ENCODE results near the gene DMRT3.
"Not testable (repeated sequence)": the region's sequence is repeated elsewhere in the genome, so short reads cannot be mapped to it uniquely, and the experiment has no call there.

Gene DMRT3

DNA sequence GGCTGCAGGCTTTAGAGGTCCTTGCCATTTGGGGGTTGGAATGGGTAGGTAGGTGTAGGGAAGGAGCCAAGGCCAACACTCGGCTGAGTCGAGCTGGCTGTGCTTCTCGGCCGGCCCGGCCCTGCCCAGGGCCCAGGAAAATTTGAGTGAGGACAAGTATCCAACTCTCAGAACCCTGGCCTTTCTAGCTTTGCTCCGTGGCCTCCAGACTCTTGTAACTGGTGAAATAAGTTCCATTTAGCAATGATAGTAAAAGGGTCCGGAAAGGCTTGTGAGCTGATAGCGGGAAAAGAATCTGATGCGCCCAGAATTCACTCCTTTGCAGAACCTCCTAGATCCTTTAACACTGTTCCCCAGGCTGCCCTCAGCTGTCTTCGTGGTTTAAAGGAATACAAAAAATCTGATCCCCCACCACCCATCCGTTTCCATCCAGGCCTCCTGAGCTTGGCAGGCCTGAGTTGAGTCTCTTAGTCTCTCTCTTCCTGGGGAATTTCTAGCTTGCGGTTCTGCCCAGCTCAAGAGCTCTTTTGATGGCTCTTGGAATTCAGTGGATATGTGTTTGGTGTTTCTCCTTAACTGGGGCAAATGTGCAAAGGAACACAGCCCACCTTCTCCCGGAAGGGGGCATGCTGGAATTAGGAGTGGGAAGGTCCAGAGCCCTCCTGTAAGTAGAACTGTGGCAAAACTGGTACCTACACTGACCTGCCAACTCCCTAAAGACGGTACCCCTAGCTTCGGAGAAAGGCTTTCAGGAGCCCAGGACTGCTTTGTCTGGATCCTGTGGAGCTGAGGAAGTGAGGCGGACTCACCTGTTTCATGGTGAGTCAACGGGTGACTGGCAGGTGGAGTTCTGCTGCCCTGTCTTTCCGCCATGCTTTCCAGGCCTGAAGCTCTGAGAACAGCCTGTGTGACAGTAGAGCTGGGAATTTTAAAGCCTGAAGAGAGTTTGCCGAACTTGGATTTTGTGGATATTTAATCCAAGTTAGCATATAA lies 1.7 kb downstream of the DMRT3 start:
- Mint-ChIP-seq H3K36me3 (no peaks in the 10 kb centered on the region), H3K4me3 (no peak overlapping the region), H3K4me1 (peaks cover 12% of the 10 kb centered on the region), H3K27me3 (peaks cover 75% of the 10 kb centered on the region), H3K9me3 (no peaks in the 10 kb centered on the region), H3K27ac (no peak overlapping the region)

DNA sequence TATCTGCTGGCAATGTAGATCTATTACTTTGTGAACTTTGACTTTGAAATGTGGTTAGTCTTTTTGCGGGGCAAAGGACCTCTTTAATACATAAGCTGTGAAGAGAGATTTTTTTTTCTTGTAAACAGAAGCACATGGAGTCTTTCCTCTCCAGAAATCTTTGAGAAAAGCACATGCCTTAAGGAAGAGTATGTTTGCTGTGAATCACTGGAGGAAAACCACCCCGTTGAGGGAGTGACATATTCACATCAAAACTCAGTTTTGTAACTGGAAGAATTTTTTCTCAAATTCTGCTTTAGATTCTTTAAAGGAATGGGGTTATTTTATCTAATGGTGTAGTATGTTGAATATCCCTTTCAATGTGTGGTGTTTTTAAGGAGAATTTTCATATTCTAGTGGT lies 3.5 kb downstream of the DMRT3 start:
- H3K27me3 Mint-ChIP-seq, result peaks cover 71% of the 10 kb centered on the region
- no peak overlapping the region for H3K4me3 Mint-ChIP-seq
- peaks cover 3% of the 10 kb centered on the region for H3K4me1 Mint-ChIP-seq
- no peaks in the 10 kb centered on the region for H3K9me3 Mint-ChIP-seq
- no peaks in the 10 kb centered on the region for H3K36me3 Mint-ChIP-seq
- H3K27ac Mint-ChIP-seq, result no peak overlapping the region

DNA sequence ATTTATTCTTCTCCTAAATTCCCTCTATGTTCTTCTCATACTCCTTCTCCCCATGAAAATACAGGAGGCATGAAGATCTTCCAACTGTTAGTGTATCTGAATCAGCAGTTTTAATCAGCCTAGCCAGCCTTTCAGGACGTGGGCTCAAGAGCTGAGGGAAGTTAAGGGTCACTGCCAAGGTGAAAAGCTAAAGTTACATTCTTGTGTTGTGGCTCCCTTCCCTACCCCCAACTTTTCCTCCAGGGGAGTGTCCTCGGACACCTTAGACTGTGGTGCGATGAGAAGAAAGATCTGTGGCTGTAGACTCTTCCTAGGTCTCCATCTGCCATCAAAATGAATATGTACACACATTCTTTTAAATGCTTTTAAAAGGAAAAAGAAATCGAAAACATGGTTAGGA lies 4.2 kb downstream of the DMRT3 start:
- H3K27ac Mint-ChIP-seq, result no peak overlapping the region
- H3K4me3 Mint-ChIP-seq, result no peak overlapping the region
- peaks cover 3% of the 10 kb centered on the region for H3K4me1 Mint-ChIP-seq
- H3K36me3 Mint-ChIP-seq, result no peaks in the 10 kb centered on the region
- H3K27me3 Mint-ChIP-seq, result peaks cover 66% of the 10 kb centered on the region
- no peaks in the 10 kb centered on the region for H3K9me3 Mint-ChIP-seq

- Mint-ChIP-seq H3K27ac (no peak overlapping the region), H3K4me3 (no peak overlapping the region), H3K36me3 (no peaks in the 10 kb centered on the region), H3K9me3 (no peaks in the 10 kb centered on the region), H3K27me3 (peaks cover 67% of the 10 kb centered on the region), H3K4me1 (peaks cover 3% of the 10 kb centered on the region)
Measured at GRCh38 chr9:981491-981898, 5.0 kb downstream of the DMRT3 start.

DNA sequence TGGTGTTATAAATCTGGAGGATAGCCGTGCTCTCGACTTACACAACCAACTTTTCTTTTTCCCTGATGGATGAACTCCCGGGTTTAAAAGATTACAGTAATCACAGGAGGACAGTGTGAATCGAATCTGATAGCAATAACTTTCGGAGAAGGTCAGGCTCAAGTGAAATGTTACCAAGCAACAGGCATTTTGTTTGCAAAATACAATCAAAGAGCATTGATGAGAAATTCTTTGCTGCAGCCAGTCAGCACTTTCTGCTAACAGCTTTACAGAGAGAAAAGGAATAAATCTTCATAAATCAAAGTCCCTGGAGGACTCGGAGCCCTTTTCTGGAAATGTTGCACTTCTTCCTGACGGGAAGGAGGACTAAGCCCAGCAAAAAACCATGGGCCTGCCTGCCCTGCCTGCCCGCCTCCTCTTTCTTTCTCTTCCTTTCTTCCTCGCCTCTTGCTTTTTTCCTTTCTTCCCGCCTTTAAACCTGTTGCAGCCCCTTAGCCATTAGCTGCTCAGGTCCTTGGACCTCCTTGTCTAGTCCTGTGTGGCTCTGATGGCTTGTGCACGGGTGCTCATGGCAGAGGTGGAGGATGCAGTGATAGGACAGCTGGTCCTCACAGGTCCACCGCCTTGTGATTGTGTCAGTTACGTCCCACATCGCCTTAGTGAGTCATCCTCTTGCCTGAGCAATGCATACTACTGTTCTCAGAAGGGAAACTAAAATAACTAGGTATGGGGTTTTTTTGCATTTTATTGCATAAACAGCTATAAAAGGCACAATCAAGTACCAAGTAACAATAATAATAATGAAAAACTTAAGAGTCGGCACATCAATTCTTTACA lies 6.2 kb downstream of the DMRT3 start:
- H3K36me3 Mint-ChIP-seq, result no peaks in the 10 kb centered on the region
- H3K27me3 Mint-ChIP-seq, result peaks cover 66% of the 10 kb centered on the region
- no peaks in the 10 kb centered on the region for H3K9me3 Mint-ChIP-seq
- peaks cover 3% of the 10 kb centered on the region for H3K4me1 Mint-ChIP-seq
- no peak overlapping the region for H3K4me3 Mint-ChIP-seq
- H3K27ac Mint-ChIP-seq, result no peak overlapping the region

- H3K4me3 Mint-ChIP-seq, result no peak overlapping the region
- no peaks in the 10 kb centered on the region for H3K36me3 Mint-ChIP-seq
- H3K27me3 Mint-ChIP-seq, result peaks cover 6% of the 10 kb centered on the region
- H3K4me1 Mint-ChIP-seq, result peaks cover 2% of the 10 kb centered on the region
- H3K9me3 Mint-ChIP-seq, result no peaks in the 10 kb centered on the region
- no peak overlapping the region for H3K27ac Mint-ChIP-seq
Measured at GRCh38 chr9:994005-994404, 17.6 kb downstream of the DMRT3 start.

GRCh38 chr9:995192-995591 lies 18.7 kb downstream of the DMRT3 start:
- Mint-ChIP-seq H3K27me3 (peaks cover 2% of the 10 kb centered on the region), H3K27ac (no peak overlapping the region), H3K4me1 (peaks cover 8% of the 10 kb centered on the region), H3K36me3 (no peaks in the 10 kb centered on the region), H3K4me3 (no peak overlapping the region), H3K9me3 (no peaks in the 10 kb centered on the region)

- H3K27ac Mint-ChIP-seq, result no peak overlapping the region
- no peak overlapping the region for H3K4me3 Mint-ChIP-seq
- H3K4me1 Mint-ChIP-seq, result peaks cover 8% of the 10 kb centered on the region
- H3K36me3 Mint-ChIP-seq, result no peaks in the 10 kb centered on the region
- H3K9me3 Mint-ChIP-seq, result no peaks in the 10 kb centered on the region
- peaks cover 2% of the 10 kb centered on the region for H3K27me3 Mint-ChIP-seq
Measured at GRCh38 chr9:995781-996180, 19.3 kb downstream of the DMRT3 start.

DNA sequence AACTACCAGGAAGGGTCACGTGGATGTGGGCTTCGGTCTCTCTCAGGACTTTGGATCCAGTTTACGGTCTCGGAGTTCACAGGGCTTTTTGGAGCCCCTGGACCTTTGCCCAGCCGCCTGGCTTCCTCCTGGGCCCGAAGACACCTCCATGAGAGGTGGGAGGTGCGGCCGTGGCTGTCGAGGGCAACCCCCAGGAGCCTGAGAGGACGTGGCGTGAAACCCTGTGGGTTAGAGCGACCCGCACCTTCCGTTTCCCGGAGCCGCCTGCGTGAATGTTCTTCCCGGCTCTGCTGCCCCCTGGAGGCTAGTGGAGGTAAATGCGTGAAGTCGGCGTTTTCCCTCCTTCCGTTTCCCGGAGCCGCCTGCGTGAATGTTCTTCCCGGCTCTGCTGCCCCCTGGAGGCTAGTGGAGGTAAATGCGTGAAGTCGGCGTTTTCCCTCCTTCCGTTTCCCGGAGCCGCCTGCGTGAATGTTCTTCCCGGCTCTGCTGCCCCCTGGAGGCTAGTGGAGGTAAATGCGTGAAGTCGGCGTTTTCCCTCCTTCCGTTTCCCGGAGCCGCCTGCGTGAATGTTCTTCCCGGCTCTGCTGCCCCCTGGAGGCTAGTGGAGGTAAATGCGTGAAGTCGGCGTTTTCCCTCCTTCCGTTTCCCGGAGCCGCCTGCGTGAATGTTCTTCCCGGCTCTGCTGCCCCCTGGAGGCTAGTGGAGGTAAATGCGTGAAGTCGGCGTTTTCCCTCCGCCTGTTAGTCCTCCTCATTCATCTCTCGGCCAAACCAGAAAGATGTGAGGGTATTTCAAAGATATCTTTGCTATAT lies 22.1 kb downstream of the DMRT3 start:
- not testable (repeated sequence) for H3K9me3 Mint-ChIP-seq, H3K4me3 Mint-ChIP-seq, H3K27me3 Mint-ChIP-seq, H3K27ac Mint-ChIP-seq, H3K36me3 Mint-ChIP-seq, H3K4me1 Mint-ChIP-seq

DNA sequence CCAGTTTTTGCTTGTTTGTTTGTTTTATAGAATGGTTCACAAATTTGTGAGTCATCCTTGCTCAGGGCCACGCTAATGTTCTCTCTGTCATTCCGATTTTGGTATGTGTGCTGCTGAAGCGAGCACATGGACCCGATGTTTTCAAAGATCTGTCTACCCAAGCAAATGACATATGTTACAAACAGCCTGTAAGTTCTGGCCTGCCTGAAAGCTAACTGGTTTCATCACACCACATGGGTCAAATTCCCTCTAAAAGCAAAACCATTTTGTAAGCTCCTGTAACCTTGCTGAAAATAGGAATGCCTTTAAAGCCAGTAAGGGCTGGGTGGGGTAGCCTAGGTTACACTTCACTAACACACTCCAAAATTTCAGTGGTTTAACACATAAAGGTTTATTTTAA lies 25.4 kb downstream of the DMRT3 start:
- Mint-ChIP-seq H3K9me3 (no peaks in the 10 kb centered on the region), H3K36me3 (no peaks in the 10 kb centered on the region), H3K4me3 (no peak overlapping the region), H3K27me3 (peaks cover 8% of the 10 kb centered on the region), H3K4me1 (peaks cover 12% of the 10 kb centered on the region), H3K27ac (no peak overlapping the region)

DNA sequence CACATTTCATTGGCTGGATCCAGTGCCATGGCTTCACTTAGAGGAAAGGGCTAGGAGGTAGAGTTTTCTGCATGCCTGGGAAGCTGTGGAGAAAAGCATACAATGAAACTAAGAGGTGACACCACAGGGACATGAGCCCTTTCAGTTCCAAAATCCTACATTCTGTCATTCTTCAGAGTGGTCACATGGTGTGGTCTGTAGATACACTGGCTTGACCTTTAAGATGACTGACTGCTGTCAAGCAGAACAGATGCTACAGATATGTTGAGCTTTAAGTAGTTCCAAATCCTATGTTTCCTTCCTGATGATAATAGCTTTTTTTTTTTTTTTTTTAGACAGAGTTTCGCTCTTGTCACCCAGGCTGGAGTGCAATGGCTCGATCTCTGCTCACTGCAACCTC lies 26.2 kb downstream of the DMRT3 start:
- no peaks in the 10 kb centered on the region for H3K36me3 Mint-ChIP-seq

GRCh38 chr9:1005043-1005667 lies 28.7 kb downstream of the DMRT3 start:
- H3K27me3 Mint-ChIP-seq, result peaks cover 17% of the 10 kb centered on the region
- H3K9me3 Mint-ChIP-seq, result no peaks in the 10 kb centered on the region
- no peak overlapping the region for H3K27ac Mint-ChIP-seq
- H3K4me3 Mint-ChIP-seq, result no peak overlapping the region
- no peaks in the 10 kb centered on the region for H3K36me3 Mint-ChIP-seq
- peaks cover 4% of the 10 kb centered on the region for H3K4me1 Mint-ChIP-seq

More for the DNA sequence above, 26.2 kb downstream of the DMRT3 start:
- H3K4me1 Mint-ChIP-seq, result peaks cover 12% of the 10 kb centered on the region
- no peak overlapping the region for H3K27ac Mint-ChIP-seq
- no peaks in the 10 kb centered on the region for H3K9me3 Mint-ChIP-seq
- H3K27me3 Mint-ChIP-seq, result peaks cover 13% of the 10 kb centered on the region
- H3K4me3 Mint-ChIP-seq, result no peak overlapping the region

GRCh38 chr9:1007312-1007711 lies 30.9 kb downstream of the DMRT3 start:
- Mint-ChIP-seq H3K27me3 (peaks cover 17% of the 10 kb centered on the region), H3K9me3 (no peaks in the 10 kb centered on the region), H3K4me3 (no peak overlapping the region), H3K36me3 (no peaks in the 10 kb centered on the region), H3K27ac (no peak overlapping the region), H3K4me1 (peaks cover 4% of the 10 kb centered on the region)

DNA sequence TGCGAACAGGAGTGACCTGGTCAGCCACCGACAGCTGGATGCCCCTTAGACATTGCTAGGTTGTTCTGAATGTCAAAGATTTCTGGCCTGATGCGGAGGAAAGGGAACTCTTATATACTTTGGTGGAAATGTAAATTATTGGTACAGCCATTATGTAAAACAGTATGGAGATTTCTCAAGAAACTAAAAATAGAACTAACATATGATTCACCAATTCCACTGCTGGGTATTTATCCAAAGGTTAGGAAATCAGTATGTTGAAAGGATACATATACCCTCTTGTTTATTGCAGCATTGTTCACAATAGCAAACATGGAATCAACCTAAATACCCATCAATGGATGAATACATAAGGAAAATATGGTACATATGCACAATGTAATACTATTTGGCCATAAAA lies 31.8 kb downstream of the DMRT3 start:
- no peaks in the 10 kb centered on the region for H3K36me3 Mint-ChIP-seq
- peaks cover 4% of the 10 kb centered on the region for H3K4me1 Mint-ChIP-seq
- H3K9me3 Mint-ChIP-seq, result no peaks in the 10 kb centered on the region
- H3K27ac Mint-ChIP-seq, result no peak overlapping the region
- peaks cover 17% of the 10 kb centered on the region for H3K27me3 Mint-ChIP-seq
- no peak overlapping the region for H3K4me3 Mint-ChIP-seq

DNA sequence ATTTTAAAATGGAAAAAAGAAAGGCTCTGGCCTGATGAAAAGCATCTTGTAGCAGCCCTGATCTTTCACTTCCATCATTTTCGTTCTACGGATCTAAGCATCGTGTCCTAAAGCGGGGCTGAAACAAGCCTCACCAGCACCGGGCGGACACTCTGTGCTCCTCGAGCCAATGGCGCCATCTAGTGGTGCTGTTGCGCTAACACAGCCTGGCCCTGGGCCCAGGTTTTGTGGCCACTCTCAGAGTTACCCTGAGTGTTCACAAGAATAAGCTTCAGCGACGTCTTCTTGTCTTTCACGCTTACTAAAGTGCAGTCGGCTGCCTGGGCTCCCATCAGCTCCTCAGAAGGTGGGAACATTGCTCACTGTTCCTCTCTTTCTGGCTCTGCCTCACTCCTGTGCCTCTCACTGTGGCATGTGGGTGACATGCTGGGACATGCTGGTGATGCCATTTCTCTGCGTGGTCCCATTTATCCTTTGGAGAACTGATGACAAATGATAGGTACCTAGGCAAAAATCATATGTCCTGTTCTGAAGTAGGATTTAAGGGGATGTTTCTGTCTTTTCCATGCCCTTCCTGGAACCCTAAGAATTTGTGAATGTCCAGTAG lies 32.7 kb downstream of the DMRT3 start:
- H3K27me3 Mint-ChIP-seq, result peaks cover 17% of the 10 kb centered on the region
- H3K4me3 Mint-ChIP-seq, result no peak overlapping the region
- no peak overlapping the region for H3K27ac Mint-ChIP-seq

More for the DNA sequence above, 32.7 kb downstream of the DMRT3 start:
- no peaks in the 10 kb centered on the region for H3K9me3 Mint-ChIP-seq
- H3K36me3 Mint-ChIP-seq, result no peaks in the 10 kb centered on the region
- H3K4me1 Mint-ChIP-seq, result peaks cover 4% of the 10 kb centered on the region
